ENCODE measurements around the gene AFDN. TPM values are rescaled to one million over a fixed set of nuclear protein-coding genes. Genes with fewer than 3 reads are reported as not detected.

The AFDN gene
- total RNA-seq, 1 donor from 2014 or later = 102 TPM

DNA sequence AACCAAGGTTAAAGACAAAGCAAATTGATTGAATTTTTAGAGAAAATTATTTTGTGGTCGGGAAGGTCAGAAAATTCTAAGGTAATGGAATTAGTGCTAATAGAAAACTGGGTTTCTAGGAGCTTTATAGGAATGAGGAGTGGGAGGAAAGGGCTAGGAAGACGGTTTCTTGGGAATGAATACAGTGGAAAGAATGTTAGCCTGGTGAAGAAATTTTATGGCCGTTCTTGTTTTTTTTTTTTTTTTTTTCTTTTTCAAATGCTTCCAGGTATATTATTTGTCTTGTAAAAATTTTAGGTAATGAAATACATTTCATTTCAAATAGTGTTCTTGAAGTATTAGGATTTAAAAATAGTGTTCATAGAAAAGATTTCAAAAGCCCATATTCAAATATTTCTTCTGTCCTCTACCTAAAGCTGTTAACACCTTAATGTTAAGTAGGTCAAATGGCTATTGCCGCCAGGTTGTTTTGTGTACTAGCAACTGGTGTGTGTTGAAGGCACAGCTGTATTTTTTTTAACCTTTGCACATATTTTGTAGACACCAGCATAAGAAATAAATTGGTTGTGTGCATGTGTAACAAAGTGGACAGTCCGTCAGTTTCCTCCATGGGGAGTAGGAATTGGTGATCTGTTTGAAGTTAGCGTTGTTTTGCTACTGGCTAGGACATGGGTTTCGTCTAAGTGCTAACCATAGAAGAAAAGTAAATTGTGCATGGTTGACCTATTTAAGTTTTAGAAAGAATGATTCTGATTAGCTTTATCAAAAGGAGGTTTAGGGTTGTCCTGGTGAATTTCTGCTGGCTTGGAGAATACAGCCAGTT lies 32.3 kb downstream of the AFDN start:
- TF ChIP-seq, protein P1, sequence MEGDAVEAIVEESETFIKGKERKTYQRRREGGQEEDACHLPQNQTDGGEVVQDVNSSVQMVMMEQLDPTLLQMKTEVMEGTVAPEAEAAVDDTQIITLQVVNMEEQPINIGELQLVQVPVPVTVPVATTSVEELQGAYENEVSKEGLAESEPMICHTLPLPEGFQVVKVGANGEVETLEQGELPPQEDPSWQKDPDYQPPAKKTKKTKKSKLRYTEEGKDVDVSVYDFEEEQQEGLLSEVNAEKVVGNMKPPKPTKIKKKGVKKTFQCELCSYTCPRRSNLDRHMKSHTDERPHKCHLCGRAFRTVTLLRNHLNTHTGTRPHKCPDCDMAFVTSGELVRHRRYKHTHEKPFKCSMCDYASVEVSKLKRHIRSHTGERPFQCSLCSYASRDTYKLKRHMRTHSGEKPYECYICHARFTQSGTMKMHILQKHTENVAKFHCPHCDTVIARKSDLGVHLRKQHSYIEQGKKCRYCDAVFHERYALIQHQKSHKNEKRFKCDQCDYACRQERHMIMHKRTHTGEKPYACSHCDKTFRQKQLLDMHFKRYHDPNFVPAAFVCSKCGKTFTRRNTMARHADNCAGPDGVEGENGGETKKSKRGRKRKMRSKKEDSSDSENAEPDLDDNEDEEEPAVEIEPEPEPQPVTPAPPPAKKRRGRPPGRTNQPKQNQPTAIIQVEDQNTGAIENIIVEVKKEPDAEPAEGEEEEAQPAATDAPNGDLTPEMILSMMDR (IDR thresholded peaks at IDR 0.05) = no peak
- no peaks in the 10 kb centered on the region for H3K9me3 ChIP-seq
- no peak for DNase-seq (ENCODE audit: low spot score in 2 of 2)
- intact Hi-C loops (cut with DNase I) = no loop called here
- no peak overlapping the region for H3K4me3 ChIP-seq
- H3K36me3 ChIP-seq = no peaks in the 10 kb centered on the region
- H3K27ac ChIP-seq = no peak overlapping the region
- H3K27me3 ChIP-seq = no peaks in the 10 kb centered on the region
- H3K4me1 ChIP-seq = peaks cover 0 to 9% of the 10 kb centered on the region in 2 donors

DNA sequence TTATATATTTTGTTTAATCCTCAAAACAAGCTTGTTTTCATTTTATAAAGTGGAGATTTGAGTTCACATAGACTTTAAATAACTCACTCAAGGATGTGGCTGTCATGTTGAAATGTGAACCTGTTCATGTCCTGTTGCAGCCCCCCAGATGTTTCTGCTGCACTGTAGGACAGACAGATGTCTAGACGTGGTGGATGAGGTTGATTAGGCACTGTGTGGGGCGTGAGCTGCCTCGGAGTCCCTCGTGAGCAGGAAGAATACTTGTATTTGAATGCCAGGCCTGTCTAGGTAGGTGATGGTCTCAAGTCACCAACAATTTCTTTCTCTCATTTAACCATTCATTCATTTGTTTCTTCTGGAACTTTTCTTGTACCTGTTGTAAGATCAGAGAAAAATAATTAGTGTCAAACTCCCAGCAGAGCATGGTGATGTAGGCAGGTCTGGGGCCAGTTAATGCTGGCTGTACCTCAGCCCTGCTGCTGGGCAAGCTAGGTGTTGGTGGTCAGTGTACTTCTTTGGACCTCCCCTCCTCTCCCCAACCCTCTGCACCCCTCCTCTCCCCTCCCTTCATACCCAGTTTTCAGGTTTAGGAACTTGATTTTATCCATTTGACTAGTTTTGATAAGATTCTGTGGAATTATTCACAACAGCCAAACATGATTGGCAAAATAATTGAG lies 34.0 kb downstream of the AFDN start:
- no peaks in the 10 kb centered on the region for H3K36me3 ChIP-seq
- TF ChIP-seq, protein P1 (IDR thresholded peaks at IDR 0.05) = no peak
- intact Hi-C loops (cut with DNase I) = no loop called here
- no peak overlapping the region for H3K27ac ChIP-seq
- no peaks in the 10 kb centered on the region for H3K9me3 ChIP-seq
- no peaks in the 10 kb centered on the region for H3K27me3 ChIP-seq
- H3K4me1 ChIP-seq = peaks cover 0 to 9% of the 10 kb centered on the region in 2 donors
- H3K4me3 ChIP-seq = no peak overlapping the region
- no peak for DNase-seq (ENCODE audit: low spot score in 2 of 2)

DNA sequence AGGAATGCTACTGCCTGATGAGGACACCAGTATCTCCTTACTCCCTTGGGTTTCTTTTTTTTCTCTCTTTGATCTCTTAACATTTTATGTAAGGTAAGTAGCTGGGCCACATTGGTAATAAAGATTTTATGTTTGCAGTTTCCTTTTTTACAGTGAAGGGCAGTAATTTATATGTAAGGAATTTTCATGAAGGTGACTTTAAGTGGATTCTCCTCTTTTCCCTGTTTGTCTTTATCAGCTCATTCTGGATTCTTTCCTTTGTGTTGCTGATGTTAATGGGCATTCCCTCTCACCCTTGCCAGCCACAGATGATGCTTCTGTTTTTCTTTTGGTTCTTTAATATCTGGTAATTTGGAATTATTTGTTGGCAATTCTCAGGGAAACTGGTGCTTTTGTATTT lies 34.7 kb downstream of the AFDN start:
- intact Hi-C loops (cut with DNase I) = no loop called here
- DNase-seq (ENCODE audit: low spot score in 2 of 2) = no peak
- Histone ChIP-seq H3K4me1 (peaks cover 0 to 9% of the 10 kb centered on the region in 2 donors), H3K27ac (no peak overlapping the region), H3K9me3 (no peaks in the 10 kb centered on the region), H3K36me3 (peaks cover 0 to under 1% of the 10 kb centered on the region in 2 donors), H3K4me3 (no peak overlapping the region), H3K27me3 (no peaks in the 10 kb centered on the region)
- TF ChIP-seq, protein P1 (IDR thresholded peaks at IDR 0.05) = no peak

DNA sequence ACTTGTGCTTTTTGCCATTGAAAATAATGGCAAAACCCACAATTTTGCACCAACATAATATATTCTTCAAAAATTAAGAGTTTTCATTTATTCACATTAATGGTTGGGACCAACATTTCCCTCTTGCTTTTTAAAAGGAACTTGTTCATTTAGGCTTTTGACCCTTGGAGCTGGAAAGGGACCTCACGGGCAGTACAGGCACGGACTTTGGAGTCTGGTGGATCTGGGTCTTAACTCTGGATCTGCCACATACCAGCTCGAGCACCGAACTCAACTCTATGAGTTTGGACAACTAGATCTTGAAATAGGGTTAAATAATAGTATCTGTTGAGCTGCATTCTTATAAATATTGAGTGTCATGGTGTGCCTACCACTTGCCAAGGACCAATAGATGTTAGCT lies 37.2 kb downstream of the AFDN start:
- Histone ChIP-seq H3K27ac (no peak overlapping the region), H3K9me3 (no peaks in the 10 kb centered on the region), H3K27me3 (no peaks in the 10 kb centered on the region), H3K4me1 (peaks cover 0 to 4% of the 10 kb centered on the region in 2 donors), H3K36me3 (peaks cover 5 to 12% of the 10 kb centered on the region in 2 donors), H3K4me3 (no peak overlapping the region)
- TF ChIP-seq, protein P1 (IDR thresholded peaks at IDR 0.05) = no peak
- DNase-seq (ENCODE audit: low spot score in 2 of 2) = no peak
- intact Hi-C loops (cut with DNase I) = no loop called here

DNA sequence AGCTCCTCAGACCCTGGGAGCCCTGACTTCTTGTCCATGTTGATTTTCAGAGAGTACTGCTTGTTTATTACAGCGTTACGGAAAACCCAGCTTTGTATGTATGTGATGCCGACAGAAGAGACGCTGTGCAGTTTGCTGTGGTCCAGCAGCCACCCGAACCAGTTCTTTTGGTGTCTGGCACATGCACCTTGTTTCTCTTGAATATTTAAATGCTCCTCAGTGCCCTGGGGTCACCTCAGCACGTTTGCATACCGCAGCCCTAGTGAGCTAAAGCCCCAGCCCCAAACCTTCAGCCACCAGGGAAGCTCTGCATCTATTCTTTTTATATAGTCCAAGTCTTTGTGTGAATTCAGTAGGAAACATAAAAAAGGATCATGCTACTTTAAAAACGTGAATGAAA lies 39.9 kb downstream of the AFDN start:
- TF ChIP-seq, protein P1 (IDR thresholded peaks at IDR 0.05) = no peak
- Histone ChIP-seq H3K27ac (no peak overlapping the region), H3K36me3 (peaks cover 5 to 28% of the 10 kb centered on the region in 2 donors), H3K27me3 (no peaks in the 10 kb centered on the region), H3K4me1 (no peaks in the 10 kb centered on the region), H3K9me3 (no peaks in the 10 kb centered on the region), H3K4me3 (no peak overlapping the region)
- DNase-seq (ENCODE audit: low spot score in 2 of 2) = no peak
- intact Hi-C loops (cut with DNase I) = no loop called here

All from ascending aorta (tissue), 2 donors.